GM12801 (cell line): Measurements from ENCODE around the gene UBE2M.

Experiments used
- TF ChIP-seq, protein P1 (sequence below): IDR thresholded peaks from one replicate; pipeline ENCODE4 v1.5.1; 2011; ENCODE audit warnings: control low read depth; ENCODE audit not compliant: insufficient read length; ENCODE audit errors: extremely low read depth

UBE2M gene

GRCh38 chr19:58553799-58554493, 4.5 kb downstream of the UBE2M start:
- TF ChIP-seq, protein P1, sequence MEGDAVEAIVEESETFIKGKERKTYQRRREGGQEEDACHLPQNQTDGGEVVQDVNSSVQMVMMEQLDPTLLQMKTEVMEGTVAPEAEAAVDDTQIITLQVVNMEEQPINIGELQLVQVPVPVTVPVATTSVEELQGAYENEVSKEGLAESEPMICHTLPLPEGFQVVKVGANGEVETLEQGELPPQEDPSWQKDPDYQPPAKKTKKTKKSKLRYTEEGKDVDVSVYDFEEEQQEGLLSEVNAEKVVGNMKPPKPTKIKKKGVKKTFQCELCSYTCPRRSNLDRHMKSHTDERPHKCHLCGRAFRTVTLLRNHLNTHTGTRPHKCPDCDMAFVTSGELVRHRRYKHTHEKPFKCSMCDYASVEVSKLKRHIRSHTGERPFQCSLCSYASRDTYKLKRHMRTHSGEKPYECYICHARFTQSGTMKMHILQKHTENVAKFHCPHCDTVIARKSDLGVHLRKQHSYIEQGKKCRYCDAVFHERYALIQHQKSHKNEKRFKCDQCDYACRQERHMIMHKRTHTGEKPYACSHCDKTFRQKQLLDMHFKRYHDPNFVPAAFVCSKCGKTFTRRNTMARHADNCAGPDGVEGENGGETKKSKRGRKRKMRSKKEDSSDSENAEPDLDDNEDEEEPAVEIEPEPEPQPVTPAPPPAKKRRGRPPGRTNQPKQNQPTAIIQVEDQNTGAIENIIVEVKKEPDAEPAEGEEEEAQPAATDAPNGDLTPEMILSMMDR = no peak

DNA sequence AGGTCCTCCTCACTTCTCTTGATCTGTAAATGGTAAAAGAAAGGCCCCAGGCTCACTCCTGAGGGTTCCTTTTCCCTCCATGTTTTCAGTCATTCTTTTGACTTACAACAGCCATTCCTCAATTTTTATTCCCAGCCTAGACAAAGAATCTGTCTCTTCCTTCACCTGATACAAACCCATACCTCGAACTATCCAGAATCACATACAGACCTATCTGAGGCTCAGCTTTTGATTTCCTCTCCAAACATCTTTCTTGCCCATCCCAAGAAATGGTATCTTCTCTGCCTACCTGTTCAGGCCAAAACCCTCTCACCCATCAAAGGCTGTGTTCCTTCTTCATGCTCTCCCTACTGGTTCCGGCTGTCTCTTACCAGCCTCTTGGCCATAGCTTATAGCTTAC, 5.8 kb downstream of the UBE2M start:
- TF ChIP-seq, protein P1 = no peak

DNA sequence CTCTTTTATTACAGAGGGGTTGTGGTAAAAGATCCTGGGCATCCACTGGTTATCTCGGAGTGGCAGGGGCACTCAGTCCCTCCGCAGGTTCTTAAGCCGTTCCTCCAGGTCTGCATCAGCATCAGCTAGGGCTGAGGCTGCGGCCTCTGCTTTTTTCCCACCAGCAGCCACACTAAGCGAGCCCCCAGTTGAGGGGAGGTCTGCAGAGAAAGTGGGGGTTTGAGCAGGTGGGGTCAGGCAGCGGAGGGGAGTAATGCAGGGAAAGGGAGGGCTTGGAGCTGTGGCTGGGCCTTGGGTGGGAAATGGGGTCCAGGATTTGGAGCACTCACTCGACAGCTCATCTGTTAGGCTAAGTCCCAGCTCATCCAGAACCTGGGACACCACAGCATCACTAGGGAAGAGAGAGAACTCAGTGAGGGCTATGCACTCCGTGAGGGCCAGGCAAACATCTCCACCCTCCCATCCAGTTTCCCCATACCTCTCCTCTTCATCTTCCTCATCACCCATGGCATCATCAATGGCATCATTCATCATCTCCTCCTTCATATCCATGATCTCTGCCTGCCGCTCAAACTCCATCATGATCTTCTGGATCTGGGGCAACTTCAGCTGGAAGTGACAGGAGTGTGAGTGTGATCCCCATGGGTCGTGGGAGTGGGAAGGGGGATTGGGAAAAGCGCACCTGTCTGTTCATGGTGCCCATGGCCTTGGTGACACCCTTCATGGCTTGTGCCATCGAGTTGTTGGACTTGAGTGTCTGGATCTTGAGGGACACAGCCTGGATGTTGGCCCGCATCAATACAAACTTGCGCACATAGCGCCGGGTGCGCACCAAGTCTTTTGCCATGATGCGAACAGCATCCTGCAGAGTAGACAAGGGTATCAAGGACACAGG, 6.6 kb downstream of the UBE2M start:
- TF ChIP-seq, protein P1 = no peak

GRCh38 chr19:58551123-58551497, 7.3 kb downstream of the UBE2M start:
- TF ChIP-seq, protein P1 = no peak

DNA sequence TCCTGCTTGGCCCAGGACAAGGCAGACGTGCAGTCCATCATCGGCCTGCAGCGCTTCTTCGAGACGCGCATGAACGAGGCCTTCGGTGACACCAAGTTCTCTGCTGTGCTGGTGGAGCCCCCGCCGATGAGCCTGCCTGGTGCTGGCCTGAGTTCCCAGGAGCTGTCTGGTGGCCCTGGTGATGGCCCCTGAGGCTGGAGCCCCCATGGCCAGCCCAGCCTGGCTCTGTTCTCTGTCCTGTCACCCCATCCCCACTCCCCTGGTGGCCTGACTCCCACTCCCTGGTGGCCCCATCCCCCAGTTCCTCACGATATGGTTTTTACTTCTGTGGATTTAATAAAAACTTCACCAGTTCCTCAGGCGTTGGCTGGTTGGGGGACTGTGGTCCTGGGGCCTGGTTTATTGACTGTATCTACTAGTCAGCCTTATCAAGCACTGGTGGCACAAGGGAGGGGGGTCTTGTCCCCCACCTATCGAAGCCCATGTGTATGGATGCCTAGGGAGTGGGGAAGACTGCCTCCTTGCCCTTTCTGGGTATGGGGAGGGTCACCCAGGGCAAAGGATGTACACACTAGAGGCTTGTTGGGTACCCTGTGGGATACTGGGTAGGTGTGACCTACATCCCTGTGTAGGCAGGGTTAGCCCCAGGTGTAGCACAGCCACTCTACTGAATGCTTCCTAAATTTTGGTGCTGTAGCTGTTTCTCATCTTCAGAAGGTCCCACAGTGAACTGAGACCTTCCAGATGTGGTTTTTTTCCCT, 7.9 kb downstream of the UBE2M start:
- TF ChIP-seq, protein P1 = no peak

DNA sequence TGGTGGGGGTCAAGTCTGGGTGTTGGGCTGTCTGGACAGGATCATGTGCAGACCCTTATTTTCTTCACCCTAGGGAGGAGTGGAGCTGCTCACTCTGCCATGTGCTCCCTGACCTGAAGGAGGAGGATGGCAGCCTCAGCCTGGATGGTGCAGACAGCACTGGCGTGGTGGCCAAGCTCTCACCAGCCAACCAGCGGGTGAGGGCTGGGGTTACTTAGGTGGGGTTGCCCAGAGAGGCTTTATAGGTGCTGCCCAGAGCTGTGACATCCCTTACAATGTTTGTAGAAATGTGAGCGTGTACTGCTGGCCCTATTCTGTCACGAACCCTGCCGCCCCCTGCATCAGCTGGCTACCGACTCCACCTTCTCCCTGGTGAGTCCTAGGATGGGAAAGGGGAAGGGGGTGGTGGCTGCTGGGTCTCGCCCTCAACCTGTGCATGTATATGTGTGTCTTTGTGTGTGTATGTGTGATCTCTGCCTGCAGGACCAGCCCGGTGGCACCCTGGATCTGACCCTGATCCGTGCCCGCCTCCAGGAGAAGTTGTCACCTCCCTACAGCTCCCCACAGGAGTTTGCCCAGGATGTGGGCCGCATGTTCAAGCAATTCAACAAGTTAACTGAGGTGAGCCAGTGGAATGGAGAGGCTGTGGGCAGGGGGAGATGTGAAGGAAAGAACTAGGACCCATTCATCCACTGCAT, 8.6 kb downstream of the UBE2M start:
- TF ChIP-seq, protein P1 = no peak
